Ramos (cell line): Measurements from ENCODE around the gene NR2C2.

ENCODE experiments used
- in situ Hi-C: fragments of 300-500 bp; cut with MboI; formaldehyde crosslinking; loops from one replicate; pipeline ENCODE4 v1.14.3; 2022; ENCODE audit warnings: low sequenced_read_pairs; ENCODE audit not compliant: unreplicated experiment

Gene NR2C2

DNA sequence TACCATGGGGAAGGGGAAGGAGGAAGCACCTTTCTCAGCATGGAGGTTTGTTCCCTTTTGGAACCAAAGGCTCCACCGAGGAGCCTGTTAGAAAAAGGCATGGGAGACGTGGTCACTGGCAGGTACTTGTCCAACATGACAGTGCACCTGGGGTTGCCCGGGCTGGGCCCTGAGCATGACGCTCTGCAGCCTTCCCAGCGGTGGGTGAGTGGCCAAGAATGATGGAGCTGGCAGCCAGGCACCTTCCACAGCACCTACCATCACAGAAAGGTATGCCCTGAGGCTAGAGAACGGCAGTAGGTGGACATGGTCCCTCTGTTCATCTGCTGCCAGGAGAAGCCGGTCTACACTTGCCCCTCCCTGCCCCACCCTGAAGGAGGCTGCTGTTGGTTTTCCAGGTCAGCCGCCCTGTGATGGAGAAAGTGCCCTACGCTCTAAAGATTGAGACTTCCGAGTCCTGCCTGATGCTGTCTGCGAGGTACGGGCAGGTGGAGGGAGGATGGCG lies 29.0 kb upstream of the NR2C2 start:
- in situ Hi-C loops: loop anchor here (10.0 to 25.0 kb wide), 2 partner anchors 131 to 404 kb away; no protein-coding TSS in a partner anchor

- in situ Hi-C loops: loop anchor here (5.0 to 25.0 kb wide), 2 partner anchors 133 to 288 kb away; no protein-coding TSS in a partner anchor
These were observed 26.8 kb upstream of the NR2C2 start for GRCh38 chr3:14920536-14920935.

GRCh38 chr3:14921034-14921616 lies 26.3 kb upstream of the NR2C2 start:
- in situ Hi-C loops: loop anchor here (5.0 to 25.0 kb wide), 2 partner anchors 134 to 289 kb away; no protein-coding TSS in a partner anchor

DNA sequence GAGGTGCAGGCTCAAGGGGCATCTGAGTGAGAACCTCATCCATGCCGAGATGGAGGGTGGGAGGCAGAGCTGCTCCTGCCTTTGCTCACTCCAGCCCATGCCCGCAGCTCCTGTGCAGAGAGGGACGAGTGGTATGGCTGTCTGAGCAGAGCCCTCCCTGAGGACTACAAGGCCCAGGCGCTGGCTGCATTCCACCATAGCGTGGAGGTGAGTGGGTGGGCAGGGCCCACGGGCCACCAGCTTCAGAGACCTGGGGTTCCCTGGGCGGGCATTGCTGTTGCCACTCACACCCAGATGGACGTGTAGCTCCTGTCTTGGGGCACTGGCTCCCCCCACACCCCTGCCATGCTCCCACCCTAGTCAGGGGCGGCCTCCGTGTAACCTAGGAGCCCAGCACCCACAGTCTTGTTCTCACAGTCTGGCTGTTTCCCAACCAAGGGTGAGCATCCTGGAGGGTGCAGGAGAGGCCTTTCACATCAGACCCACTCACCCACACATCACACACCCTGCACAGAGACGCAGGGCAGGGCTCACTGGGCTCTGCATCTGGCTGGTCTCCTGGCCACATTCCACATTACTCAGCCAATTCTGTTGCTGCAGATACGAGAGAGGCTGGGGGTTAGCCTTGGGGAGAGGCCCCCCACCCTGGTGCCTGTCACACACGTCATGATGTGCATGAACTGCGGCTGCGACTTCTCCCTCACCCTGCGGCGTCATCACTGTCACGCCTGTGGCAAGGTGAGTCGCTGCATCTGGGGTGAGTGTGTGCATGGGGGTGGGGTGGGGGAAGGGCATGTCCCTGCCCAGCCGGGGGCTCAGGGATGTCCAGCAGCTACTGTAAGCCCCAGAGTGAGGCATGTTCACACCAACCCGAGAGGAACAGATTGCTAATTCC lies 25.3 kb upstream of the NR2C2 start:
- in situ Hi-C loops: loop anchor here (5.0 to 25.0 kb wide), 2 partner anchors 135 to 290 kb away; no protein-coding TSS in a partner anchor

DNA sequence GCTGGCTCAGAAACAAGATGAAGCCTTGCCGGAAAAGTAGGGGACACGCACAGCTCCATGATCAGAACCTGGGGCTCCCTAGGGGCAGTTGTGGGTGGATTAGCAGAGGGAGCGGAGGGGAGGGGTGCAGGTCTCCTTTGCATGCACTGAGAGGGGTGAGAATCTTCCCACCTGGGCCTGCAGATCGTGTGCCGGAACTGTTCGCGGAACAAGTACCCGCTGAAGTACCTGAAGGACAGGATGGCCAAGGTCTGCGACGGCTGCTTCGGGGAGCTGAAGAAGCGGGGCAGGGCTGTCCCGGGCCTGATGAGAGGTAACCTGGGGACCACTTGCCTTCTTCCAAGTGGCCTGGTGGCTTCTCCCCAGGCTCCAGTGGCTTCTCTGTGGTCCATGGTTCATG lies 24.5 kb upstream of the NR2C2 start:
- in situ Hi-C loops: loop anchor here (5.0 to 25.0 kb wide), 2 partner anchors 136 to 291 kb away; no protein-coding TSS in a partner anchor

DNA sequence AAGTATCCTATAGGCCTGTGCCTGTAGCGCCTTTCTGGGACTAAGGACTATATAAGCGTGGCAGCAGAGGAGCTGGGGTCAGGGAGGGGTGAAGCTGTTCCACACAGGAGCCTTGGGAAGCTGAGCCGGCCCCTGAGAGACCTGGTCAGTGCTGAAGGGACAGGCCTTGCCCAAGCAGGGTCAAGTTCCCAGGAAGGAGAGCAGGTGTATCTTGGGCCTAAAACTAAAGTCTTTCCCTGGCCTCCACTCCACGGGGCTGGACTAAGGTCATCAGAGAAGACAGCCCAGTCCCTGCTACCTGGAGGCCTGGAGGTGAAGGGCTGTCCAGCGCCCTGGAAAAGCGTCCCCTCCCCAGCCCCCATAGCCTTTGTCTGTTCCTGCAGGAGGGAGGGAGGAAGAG lies 23.9 kb upstream of the NR2C2 start:
- in situ Hi-C loops: loop anchor here (5.0 to 25.0 kb wide), 2 partner anchors 136 to 291 kb away; no protein-coding TSS in a partner anchor

DNA sequence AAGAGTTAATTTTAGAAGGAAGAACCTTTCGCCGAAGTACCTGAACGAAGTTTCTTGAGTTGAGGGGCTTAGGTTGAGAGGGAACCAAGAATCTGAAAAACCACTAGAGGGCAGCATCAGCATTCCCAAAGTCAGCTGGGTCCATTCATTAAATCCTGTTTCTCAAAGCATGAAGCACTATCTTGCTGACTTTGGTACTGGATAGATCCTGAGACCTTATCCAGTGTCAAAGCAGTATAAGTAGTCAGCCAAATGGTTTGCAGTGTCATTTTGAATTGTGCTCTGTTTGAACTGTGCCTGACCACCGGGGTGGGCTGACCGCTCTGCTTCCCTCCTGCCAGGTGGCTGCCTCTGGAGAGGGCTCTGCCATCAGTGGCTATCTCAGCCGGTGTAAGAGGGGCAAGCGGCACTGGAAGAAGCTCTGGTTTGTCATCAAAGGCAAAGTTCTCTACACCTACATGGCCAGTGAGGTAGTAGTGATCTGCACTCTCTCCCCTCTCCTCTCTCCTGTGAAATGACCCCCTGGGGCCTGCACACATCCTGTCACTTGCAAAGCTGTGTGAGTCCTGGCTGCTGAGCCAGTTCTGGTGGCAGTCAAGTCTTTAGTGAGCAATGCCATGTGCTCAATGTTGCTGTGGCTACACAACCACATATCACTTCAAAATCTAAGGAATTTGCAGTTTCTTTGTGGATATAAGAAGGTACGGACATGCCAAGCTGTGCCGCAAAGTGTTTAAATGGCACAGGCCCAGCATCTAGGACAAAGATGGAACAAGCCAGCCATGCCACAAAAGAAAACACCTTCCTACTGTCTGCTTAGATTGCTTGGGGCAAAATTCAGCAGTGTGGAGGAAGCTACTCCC lies 21.4 kb upstream of the NR2C2 start:
- in situ Hi-C loops: loop anchor here (25.0 kb wide), 1 partner anchor 286 kb away; the partner anchor contains the start of gene CAPN7

DNA sequence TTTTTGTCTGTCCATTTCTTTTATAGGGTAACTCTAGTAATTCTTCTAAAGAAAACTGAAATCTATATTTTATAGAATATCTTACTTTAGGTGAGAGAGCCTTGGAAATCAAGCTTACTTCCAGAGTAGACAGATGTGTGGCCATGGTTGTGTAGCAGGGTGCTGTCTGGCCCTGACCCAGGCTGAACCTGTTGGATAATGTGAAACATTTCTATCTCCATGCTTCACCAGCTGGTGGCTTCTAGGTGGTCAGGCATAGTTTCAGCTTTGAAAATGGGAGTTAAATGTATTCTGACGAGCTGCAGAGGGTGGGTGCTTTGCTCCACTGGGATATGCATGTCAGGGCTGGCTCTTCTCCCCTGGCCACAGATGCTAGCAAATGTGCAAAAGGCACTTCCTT lies 20.8 kb upstream of the NR2C2 start:
- in situ Hi-C loops: loop anchor here (25.0 kb wide), 1 partner anchor 286 kb away; the partner anchor contains the start of gene CAPN7

DNA sequence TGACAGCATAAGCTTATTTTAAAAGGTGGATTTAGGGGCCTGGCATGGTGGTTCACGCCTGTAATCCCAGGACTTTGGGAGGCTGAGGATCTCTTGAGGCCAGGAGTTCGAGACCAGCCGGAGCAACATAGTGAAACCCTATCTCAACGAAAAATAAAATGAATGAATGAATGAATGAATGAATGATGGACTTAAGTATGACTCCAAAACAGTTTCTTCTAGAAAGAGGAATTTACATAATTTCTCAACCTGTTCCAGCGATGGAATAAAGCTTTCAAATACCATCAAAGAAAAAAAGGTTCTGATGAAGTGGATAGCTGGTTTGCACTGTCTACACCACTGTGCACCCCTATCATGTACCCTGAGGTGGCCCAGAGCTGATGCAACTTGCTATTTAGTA lies 20.1 kb upstream of the NR2C2 start:
- in situ Hi-C loops: loop anchor here (25.0 kb wide), 1 partner anchor 285 kb away; the partner anchor contains the start of gene CAPN7

DNA sequence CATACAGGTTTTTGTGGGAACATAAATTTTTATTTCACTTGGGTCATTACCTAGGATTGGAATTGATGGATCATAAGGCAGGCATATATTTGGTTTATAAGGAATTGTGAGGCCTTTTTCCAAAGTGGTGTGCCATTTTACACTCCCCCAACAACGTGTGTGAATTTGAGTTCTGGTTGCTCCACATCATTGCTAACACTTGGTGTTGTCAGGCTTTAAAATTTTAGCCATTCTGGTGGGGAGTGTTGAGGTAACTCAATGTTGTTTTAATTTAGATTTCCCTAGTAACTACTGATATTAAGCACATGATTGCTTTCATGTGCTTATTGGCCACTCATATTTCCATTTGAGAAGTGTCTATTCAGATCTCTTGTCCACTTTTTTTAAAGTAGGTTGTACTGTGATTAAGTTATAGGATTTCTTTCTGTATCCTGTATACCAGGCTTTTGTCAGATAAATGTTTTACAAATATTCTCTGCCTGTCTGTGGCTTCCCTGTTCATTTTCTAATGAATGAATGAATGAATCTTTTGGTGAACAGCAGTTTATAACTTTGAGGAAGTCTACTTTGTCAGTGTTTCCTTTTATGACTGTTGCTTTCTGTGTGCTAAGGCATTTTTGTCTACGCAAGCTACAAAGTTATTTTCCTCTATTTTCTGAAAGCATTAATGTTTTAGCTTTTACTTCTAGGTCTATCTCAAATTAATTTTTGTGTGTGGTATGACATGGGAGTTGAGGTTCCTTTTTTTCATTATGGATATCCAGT lies 17.9 kb upstream of the NR2C2 start:
- in situ Hi-C loops: loop anchor here (25.0 kb wide), 1 partner anchor 283 kb away; the partner anchor contains the start of gene CAPN7

GRCh38 chr3:14933820-14934425 lies 13.5 kb upstream of the NR2C2 start:
- in situ Hi-C loops: loop anchor here (25.0 kb wide), 1 partner anchor 278 kb away; the partner anchor contains the start of gene CAPN7

DNA sequence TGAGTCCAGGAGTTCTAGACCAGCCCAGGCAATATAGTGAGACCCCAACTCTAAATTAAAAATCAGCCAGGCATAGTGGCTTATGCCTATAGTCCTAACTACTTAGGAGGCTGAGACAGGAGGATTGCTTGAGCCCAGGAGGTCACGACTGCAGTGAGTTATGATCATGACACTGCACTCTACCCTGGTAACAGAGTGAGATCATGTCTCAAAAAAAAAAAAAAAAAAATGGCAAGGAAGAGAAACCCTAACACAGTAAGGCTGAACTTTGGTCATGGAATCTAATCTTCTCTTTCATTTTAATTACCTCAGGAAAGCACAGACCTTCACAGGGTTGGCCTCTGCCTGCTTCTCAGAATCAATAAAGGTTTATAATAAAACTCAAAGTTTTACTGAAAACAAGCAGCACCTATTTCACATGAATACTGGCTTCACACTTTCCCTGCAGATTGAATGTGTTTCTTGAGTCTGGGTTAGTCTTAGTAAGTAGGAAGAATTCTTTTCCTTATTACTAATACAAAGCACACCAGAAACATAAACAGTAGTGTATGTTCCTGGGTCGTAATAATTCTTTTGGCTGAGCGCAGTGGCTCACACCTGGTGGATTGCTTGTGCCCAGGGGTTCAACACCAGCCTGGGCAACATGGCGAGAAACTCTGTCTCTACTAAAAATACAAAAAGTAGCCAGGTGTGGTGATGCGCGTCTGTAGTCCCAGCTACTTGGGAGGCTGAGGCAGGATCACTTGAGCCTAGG lies 11.6 kb upstream of the NR2C2 start:
- in situ Hi-C loops: loop anchor here (25.0 kb wide), 1 partner anchor 277 kb away; the partner anchor contains the start of gene CAPN7

- in situ Hi-C loops: loop anchor here (25.0 kb wide), 1 partner anchor 273 kb away; the partner anchor contains the start of gene CAPN7
These were observed 8.4 kb upstream of the NR2C2 start for GRCh38 chr3:14938954-14939353.

- in situ Hi-C loops: loop anchor here (25.0 kb wide), 1 partner anchor 270 kb away; the partner anchor contains the start of gene CAPN7
These were observed 5.5 kb upstream of the NR2C2 start for GRCh38 chr3:14941871-14942270.

GRCh38 chr3:14943042-14943441 lies 4.3 kb upstream of the NR2C2 start:
- in situ Hi-C loops: loop anchor here (25.0 kb wide), 1 partner anchor 269 kb away; the partner anchor contains the start of gene CAPN7

- in situ Hi-C loops: loop anchor here (25.0 kb wide), 1 partner anchor 266 kb away; the partner anchor contains the start of gene CAPN7
These were observed 1.1 kb upstream of the NR2C2 start for GRCh38 chr3:14946236-14946635.

GRCh38 chr3:14946739-14947099 lies 664 bp upstream of the NR2C2 start:
- in situ Hi-C loops: loop anchor here (25.0 kb wide), 1 partner anchor 266 kb away; the partner anchor contains the start of gene CAPN7
